HG02763 (cell line): ENCODE data around the gene PTGES2.
"Not testable (repeated sequence)": the region's sequence is repeated elsewhere in the genome, so short reads cannot be mapped to it uniquely, and the experiment has no call there.

Experiments used
- ATAC-seq: cut with Tn5 transposase; IDR thresholded peaks from one replicate; pipeline ENCODE4 v1.9.1; 2021; ENCODE audit warnings: mild to moderate bottlenecking, moderate library complexity; ENCODE audit not compliant: unreplicated experiment

Gene PTGES2

DNA sequence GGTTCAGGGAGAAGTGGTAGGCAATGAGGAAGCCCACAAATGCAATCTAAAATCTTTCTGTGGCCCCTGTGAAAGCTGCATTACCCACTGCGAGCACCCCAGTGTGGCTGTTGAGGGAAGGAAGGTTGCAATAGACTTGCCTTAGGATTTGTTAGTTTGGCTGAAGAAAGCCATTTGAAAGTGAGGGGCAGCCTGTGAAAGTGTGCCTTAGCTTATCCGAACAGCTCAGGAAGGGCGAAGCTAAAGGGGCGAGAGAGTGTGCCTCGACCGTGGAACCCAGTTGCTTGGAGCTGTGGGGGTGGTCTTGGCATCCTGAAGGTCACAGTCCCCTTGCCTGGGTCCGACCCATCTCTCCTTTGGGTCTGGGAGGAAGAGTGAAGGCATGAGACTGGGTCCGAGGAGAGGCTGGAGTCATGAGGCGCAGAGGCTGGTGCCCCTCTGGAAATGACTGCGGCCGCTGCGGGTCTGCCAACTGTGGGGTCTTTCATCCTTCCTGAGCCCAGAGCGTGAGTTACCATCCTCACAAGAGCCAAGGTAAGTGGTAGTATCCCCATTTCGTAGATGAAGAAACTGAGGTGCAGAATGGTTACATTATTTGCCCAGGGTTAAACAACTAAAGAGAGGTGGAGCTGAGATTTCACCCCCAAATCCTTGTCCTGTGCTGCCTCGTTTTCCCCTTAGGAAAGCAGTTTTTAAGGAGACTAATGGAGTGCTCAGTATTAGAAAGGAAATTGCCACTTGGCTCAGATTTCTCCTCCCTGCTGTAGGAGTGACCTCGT is 35.1 kb downstream of the PTGES2 start:
- no peak for ATAC-seq

GRCh38 chr9:128091571-128091970 is 36.0 kb downstream of the PTGES2 start:
- no peak for ATAC-seq

DNA sequence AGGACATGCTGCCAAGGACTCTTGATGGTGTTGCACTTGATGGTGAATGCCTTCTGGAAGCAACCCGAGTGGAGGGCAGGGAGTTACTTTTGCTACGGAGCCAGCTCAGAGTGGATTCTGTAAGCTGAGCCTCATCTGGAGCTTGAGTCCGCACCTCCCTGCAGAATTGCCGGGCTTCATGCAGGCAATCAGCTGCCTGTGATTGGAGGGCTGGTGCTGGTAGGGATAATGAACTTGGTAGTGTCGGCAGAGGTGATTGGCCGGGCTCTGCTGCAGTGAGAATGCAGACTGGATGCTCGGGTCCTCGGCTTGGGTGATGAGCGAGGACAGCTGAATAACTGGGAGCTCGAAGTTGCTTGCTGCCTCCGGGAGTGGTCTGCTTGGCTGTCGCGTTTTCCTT is 36.4 kb downstream of the PTGES2 start:
- no peak for ATAC-seq

- ATAC-seq = no peak
These were observed 38.2 kb downstream of the PTGES2 start for GRCh38 chr9:128089299-128089698.

GRCh38 chr9:128088253-128088945 is 39.1 kb downstream of the PTGES2 start:
- ATAC-seq = no peak

- no peak for ATAC-seq
These were observed 40.3 kb downstream of the PTGES2 start for GRCh38 chr9:128087262-128087661.

DNA sequence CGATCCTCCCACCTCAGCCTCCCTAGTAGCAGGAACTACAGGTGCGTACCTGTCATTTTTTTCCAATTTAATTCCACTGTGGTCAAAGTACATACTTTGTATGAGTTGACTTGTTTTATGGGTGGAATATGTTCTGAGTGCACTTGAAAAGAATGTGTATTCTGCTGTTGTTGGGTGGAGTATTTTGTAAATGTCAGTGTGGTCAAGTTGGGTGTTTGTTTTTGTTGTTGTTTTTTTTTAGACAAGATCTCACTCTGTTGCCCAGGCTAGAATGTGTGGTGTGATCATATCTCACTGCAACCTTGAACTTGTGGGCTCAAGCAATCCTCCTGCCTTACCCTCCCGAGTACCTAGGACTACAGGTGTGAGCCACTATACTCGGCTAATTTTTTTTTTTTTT is 41.6 kb downstream of the PTGES2 start:
- no peak for ATAC-seq

DNA sequence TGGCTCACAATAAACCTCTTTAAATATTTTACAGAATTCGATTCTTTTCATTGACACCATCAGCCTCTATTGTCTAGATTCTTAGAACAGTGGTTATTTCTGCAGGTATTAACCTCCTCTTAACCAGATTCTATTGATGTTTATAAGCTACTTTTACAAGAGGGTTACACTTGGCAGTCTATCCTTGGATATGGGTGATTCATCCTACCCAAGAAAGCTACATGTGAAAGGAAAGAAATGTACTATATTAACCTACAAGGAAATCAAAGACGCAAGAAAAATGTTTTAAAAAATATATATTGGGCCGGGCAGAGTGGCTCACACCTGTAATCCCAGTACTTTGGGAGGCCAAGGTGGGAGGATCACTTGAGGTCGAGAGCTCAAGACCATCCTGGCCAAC is 42.8 kb downstream of the PTGES2 start:
- ATAC-seq = no peak

GRCh38 chr9:128082151-128082550 is 45.4 kb downstream of the PTGES2 start:
- ATAC-seq = no peak

GRCh38 chr9:128081056-128081455 is 46.5 kb downstream of the PTGES2 start:
- no peak for ATAC-seq

DNA sequence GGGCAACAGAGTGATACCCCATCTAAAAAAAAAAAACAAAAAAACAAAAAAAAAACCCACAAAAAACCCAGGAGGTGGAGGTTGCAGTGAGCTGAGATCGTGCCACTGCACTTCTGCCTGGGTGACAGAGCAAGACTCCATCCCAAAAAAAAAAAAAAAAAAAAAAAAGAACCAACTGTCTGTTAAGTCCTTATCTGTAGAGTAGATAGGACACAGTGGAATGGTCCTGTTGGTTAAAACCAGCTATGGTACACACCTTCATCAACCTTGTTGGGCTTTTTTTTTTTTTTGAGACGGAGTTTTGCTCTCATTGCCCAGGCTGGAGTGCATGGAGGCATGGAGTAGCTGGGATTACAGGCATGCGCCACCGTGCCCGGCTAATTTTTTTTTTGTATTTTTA is 47.3 kb downstream of the PTGES2 start:
- no peak for ATAC-seq

- ATAC-seq = no peak
These were observed 48.8 kb downstream of the PTGES2 start for GRCh38 chr9:128078504-128079434.

GRCh38 chr9:128077847-128078503 is 49.6 kb downstream of the PTGES2 start:
- no peak for ATAC-seq

- ATAC-seq = no peak
These were observed 54.2 kb downstream of the PTGES2 start for GRCh38 chr9:128073253-128073886.

DNA sequence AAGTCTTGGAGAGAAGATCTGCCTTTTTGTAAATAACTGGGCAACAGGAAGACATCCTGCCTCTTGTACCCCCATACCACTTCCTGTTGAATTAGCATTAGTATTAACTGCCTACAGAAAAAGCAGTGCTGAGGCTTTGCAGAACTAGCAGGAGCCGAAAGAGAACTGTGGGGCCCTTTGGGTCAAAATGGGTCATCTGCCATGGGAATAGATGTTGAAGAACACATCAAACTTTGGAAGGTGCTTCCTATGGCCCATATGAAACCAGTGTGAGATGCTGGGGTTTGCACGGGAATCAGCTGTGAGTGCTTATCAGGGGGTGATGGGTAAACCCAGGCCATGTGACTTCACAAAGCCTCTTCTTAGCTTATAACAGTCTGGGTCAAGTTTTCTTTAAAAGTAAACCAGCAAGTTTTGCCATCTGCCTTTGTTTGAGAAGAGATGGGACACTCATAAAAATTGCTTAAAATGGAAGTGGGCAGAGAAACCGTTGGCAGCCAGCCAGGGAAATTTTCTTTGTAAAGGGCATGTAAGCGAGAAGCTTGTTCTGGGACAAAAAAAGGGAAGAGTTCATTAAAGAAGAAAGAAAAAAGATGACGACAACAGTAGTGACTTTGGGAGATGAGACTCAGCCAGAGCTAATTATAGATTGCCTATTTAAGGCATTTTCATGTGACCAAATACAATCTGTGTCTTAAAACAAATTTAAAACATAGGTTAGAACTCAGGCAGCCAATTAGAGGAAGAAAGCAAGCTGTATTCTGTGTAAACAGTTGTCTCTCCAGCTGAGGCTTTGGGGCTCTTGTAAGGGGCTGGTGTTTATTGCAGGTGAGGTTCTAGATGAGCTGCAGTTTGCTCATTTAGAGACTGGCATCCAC is 55.1 kb downstream of the PTGES2 start:
- no peak for ATAC-seq

DNA sequence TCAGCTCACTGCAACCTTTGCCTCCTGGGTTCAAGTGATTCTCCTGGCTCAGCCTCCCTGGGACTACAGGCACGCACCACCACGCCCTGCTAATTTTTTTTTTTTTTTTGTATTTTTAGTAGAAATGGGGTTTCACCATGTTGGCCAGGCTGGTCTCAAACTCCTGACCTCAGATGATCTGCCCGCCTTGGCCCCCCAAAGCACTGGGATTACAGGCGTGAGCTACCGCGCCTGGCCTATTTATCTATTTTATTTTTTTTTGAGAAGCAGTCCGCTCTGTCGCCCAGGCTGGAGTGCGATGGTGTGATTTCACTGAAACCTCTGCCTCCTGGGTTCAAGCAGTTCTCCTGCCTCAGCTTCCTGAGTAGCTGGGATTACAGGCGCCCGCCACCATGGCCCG is 56.1 kb downstream of the PTGES2 start:
- not testable (repeated sequence) for ATAC-seq

GRCh38 chr9:128070874-128071273 is 56.7 kb downstream of the PTGES2 start:
- ATAC-seq = no peak
